Measurements from ENCODE around the gene P4HTM.

P4HTM gene

GRCh38 chr3:48989796-48990635 is at the start of gene P4HTM:
Gene P4HTM (plus strand): TSS chr3:48990241. CDS start chr3:48990257, 16 bp downstream.
- H3K9me3 Mint-ChIP-seq, result no peaks in the 10 kb centered on the region
- peak; percentile 71 for ATAC-seq (ENCODE audit: low read depth)
- H3K4me1 Mint-ChIP-seq, result peaks cover 25% of the 10 kb centered on the region
- peak within 1 kb of the TSS; percentile 89 for H3K27ac Mint-ChIP-seq
- peak within 1 kb of the TSS; percentile 94 for H3K4me3 Mint-ChIP-seq
- peak; percentile 26 to 56 for DNase-seq (ENCODE audit: low spot score in 2 of 2)
- H3K36me3 Mint-ChIP-seq, result peaks cover 3% of the 10 kb centered on the region
- H3K27me3 Mint-ChIP-seq, result no peaks in the 10 kb centered on the region

GRCh38 chr3:48945432-48945831 is 44.6 kb upstream of the P4HTM start:
- DNase-seq (ENCODE audit: low spot score in 2 of 2) (no peak), ATAC-seq (ENCODE audit: low read depth) (no peak)
- peaks cover 5% of the 10 kb centered on the region for H3K36me3 Mint-ChIP-seq
- H3K9me3 Mint-ChIP-seq, result no peaks in the 10 kb centered on the region
- H3K27me3 Mint-ChIP-seq, result no peaks in the 10 kb centered on the region
- H3K4me3 Mint-ChIP-seq, result no peak overlapping the region
- H3K27ac Mint-ChIP-seq, result peak overlapping the region; percentile 64
- H3K4me1 Mint-ChIP-seq, result peaks cover 21% of the 10 kb centered on the region

- Mint-ChIP-seq H3K9me3 (no peaks in the 10 kb centered on the region), H3K4me1 (peaks cover 21% of the 10 kb centered on the region), H3K27me3 (no peaks in the 10 kb centered on the region), H3K36me3 (peaks cover 5% of the 10 kb centered on the region), H3K27ac (peak overlapping the region; percentile 64), H3K4me3 (no peak overlapping the region)
- DNase-seq (ENCODE audit: low spot score in 2 of 2) (no peak), ATAC-seq (ENCODE audit: low read depth) (peak; percentile 61)
Measured at GRCh38 chr3:48945891-48946549, 44.0 kb upstream of the P4HTM start.

GRCh38 chr3:48949376-48949717 is 40.7 kb upstream of the P4HTM start:
- no peak for DNase-seq (ENCODE audit: low spot score in 2 of 2)
- ATAC-seq (ENCODE audit: low read depth), result no peak
- H3K36me3 Mint-ChIP-seq, result peaks cover 4% of the 10 kb centered on the region
- H3K4me3 Mint-ChIP-seq, result no peak overlapping the region
- no peaks in the 10 kb centered on the region for H3K27me3 Mint-ChIP-seq
- peaks cover 26% of the 10 kb centered on the region for H3K4me1 Mint-ChIP-seq
- H3K27ac Mint-ChIP-seq, result no peak overlapping the region
- no peaks in the 10 kb centered on the region for H3K9me3 Mint-ChIP-seq

GRCh38 chr3:48950051-48950450 is 40.0 kb upstream of the P4HTM start:
- no peak for DNase-seq (ENCODE audit: low spot score in 2 of 2)
- Mint-ChIP-seq H3K27ac (no peak overlapping the region), H3K9me3 (no peaks in the 10 kb centered on the region), H3K4me1 (peaks cover 20% of the 10 kb centered on the region), H3K27me3 (no peaks in the 10 kb centered on the region), H3K36me3 (peaks cover 4% of the 10 kb centered on the region), H3K4me3 (no peak overlapping the region)
- ATAC-seq (ENCODE audit: low read depth), result no peak

- Mint-ChIP-seq H3K4me3 (no peak overlapping the region), H3K36me3 (peaks cover 4% of the 10 kb centered on the region), H3K9me3 (no peaks in the 10 kb centered on the region), H3K27ac (no peak overlapping the region), H3K27me3 (no peaks in the 10 kb centered on the region), H3K4me1 (peaks cover 10% of the 10 kb centered on the region)
- DNase-seq (ENCODE audit: low spot score in 2 of 2) (no peak), ATAC-seq (ENCODE audit: low read depth) (no peak)
Measured at GRCh38 chr3:48951764-48952163, 38.3 kb upstream of the P4HTM start.

GRCh38 chr3:48952510-48953118 is 37.4 kb upstream of the P4HTM start:
- ATAC-seq (ENCODE audit: low read depth), result peak; percentile 74
- H3K27ac Mint-ChIP-seq, result no peak overlapping the region
- peaks cover 6% of the 10 kb centered on the region for H3K36me3 Mint-ChIP-seq
- H3K4me1 Mint-ChIP-seq, result peaks cover 10% of the 10 kb centered on the region
- peak in 1 of 2 donors; percentile 18 for DNase-seq (ENCODE audit: low spot score in 2 of 2)
- H3K27me3 Mint-ChIP-seq, result no peaks in the 10 kb centered on the region
- H3K9me3 Mint-ChIP-seq, result no peaks in the 10 kb centered on the region
- H3K4me3 Mint-ChIP-seq, result no peak overlapping the region

GRCh38 chr3:48957006-48957705 is 32.9 kb upstream of the P4HTM start:
- ATAC-seq (ENCODE audit: low read depth) (no peak), DNase-seq (ENCODE audit: low spot score in 2 of 2) (no peak)
- H3K36me3 Mint-ChIP-seq, result peaks cover 9% of the 10 kb centered on the region
- no peaks in the 10 kb centered on the region for H3K9me3 Mint-ChIP-seq
- H3K4me1 Mint-ChIP-seq, result peaks cover 11% of the 10 kb centered on the region
- peak overlapping the region; percentile 24 for H3K27ac Mint-ChIP-seq
- no peak overlapping the region for H3K4me3 Mint-ChIP-seq
- no peaks in the 10 kb centered on the region for H3K27me3 Mint-ChIP-seq

GRCh38 chr3:48960841-48961413 is 29.1 kb upstream of the P4HTM start:
- peaks cover 17% of the 10 kb centered on the region for H3K36me3 Mint-ChIP-seq

GRCh38 chr3:48962340-48962739 is 27.7 kb upstream of the P4HTM start:
- Mint-ChIP-seq H3K27me3 (no peaks in the 10 kb centered on the region), H3K36me3 (peaks cover 16% of the 10 kb centered on the region), H3K4me3 (no peak overlapping the region), H3K27ac (peak overlapping the region; percentile 59), H3K4me1 (peaks cover 7% of the 10 kb centered on the region), H3K9me3 (no peaks in the 10 kb centered on the region)
- ATAC-seq (ENCODE audit: low read depth) (no peak), DNase-seq (ENCODE audit: low spot score in 2 of 2) (no peak)

More at GRCh38 chr3:48960841-48961413, 29.1 kb upstream of the P4HTM start:
- H3K27ac Mint-ChIP-seq, result peak overlapping the region; percentile 50
- ATAC-seq (ENCODE audit: low read depth) (peak; percentile 55), DNase-seq (ENCODE audit: low spot score in 2 of 2) (no peak)
- H3K4me3 Mint-ChIP-seq, result no peak overlapping the region
- H3K4me1 Mint-ChIP-seq, result peaks cover 7% of the 10 kb centered on the region
- H3K27me3 Mint-ChIP-seq, result no peaks in the 10 kb centered on the region
- H3K9me3 Mint-ChIP-seq, result no peaks in the 10 kb centered on the region

GRCh38 chr3:48962939-48963338 is 27.1 kb upstream of the P4HTM start:
- ATAC-seq (ENCODE audit: low read depth) (no peak), DNase-seq (ENCODE audit: low spot score in 2 of 2) (no peak)
- Mint-ChIP-seq H3K4me3 (no peak overlapping the region), H3K27me3 (no peaks in the 10 kb centered on the region), H3K9me3 (no peaks in the 10 kb centered on the region), H3K27ac (no peak overlapping the region), H3K36me3 (peaks cover 15% of the 10 kb centered on the region), H3K4me1 (peaks cover 7% of the 10 kb centered on the region)

GRCh38 chr3:48963591-48963990 is 26.4 kb upstream of the P4HTM start:
- Mint-ChIP-seq H3K4me1 (peaks cover 7% of the 10 kb centered on the region), H3K36me3 (peaks cover 14% of the 10 kb centered on the region), H3K27ac (no peak overlapping the region), H3K9me3 (no peaks in the 10 kb centered on the region), H3K4me3 (no peak overlapping the region), H3K27me3 (no peaks in the 10 kb centered on the region)
- no peak for ATAC-seq (ENCODE audit: low read depth)
- DNase-seq (ENCODE audit: low spot score in 2 of 2), result no peak

GRCh38 chr3:48966367-48966766 is 23.7 kb upstream of the P4HTM start:
- Mint-ChIP-seq H3K4me1 (peaks cover 2% of the 10 kb centered on the region), H3K27me3 (no peaks in the 10 kb centered on the region), H3K9me3 (no peaks in the 10 kb centered on the region), H3K36me3 (peaks cover 30% of the 10 kb centered on the region), H3K27ac (no peak overlapping the region), H3K4me3 (no peak overlapping the region)
- DNase-seq (ENCODE audit: low spot score in 2 of 2) (no peak), ATAC-seq (ENCODE audit: low read depth) (no peak)
